Natural killer cell (primary cell): ENCODE data around the gene KRTAP4-7. TPM values are rescaled to one million over a fixed set of nuclear protein-coding genes. Genes with fewer than 3 reads are reported as not detected.
"Not testable (repeated sequence)": the region's sequence is repeated elsewhere in the genome, so short reads cannot be mapped to it uniquely, and the experiment has no call there.

Experiments used
- ATAC-seq, 3 donors: fragments of 150-1000 bp in 2 of 3; fragments of 200-7000 bp in 1 of 3; cut with Tn5 transposase; 1 replicate in 1 of 3; 2 replicates in 2 of 3; pipeline ENCODE4 v1.10.0; 2021; ENCODE audit warnings: mild to moderate bottlenecking in 2 of 3, moderate library complexity in 2 of 3
- DNase-seq, 2 donors: peaks; one replicate each; pipeline versions ENCODE4 v3.0.0 to v3.0.0-alpha.2; 2013 to 2021; ENCODE audit warnings: mixed read lengths in 1 of 2
- H3K27ac ChIP-seq: one replicate; pipeline ENCODE4 v1.5.1; 2013; ENCODE audit warnings: mild to moderate bottlenecking, low read length
- H3K27me3 ChIP-seq: one replicate; pipeline ENCODE4 v1.6.1; 2013; ENCODE audit warnings: low read length; ENCODE audit not compliant: control insufficient read depth, insufficient read depth
- H3K36me3 ChIP-seq: one replicate; pipeline ENCODE4 v1.6.1; 2013; ENCODE audit warnings: low read length; ENCODE audit not compliant: control insufficient read depth, insufficient read depth
- H3K4me1 ChIP-seq: one replicate; pipeline ENCODE4 v1.6.1; 2013; ENCODE audit warnings: low read length; ENCODE audit not compliant: control insufficient read depth, insufficient read depth
- H3K4me3 ChIP-seq: one replicate; pipeline ENCODE4 v1.5.1; 2013; ENCODE audit warnings: low read length
- H3K9me3 ChIP-seq: one replicate; pipeline ENCODE4 v1.6.1; 2013; ENCODE audit warnings: low read length; ENCODE audit not compliant: control insufficient read depth, insufficient read depth
- H3K27ac Mint-ChIP-seq, 2 donors: one replicate each; pipeline ENCODE4 v1.8.0; 2022; ENCODE audit warnings: mild to moderate bottlenecking in 2 of 2, mixed read lengths in 2 of 2, moderate library complexity in 1 of 2
- H3K27me3 Mint-ChIP-seq, 2 donors: one replicate each; pipeline ENCODE4 v1.8.0; 2022; ENCODE audit warnings: low read depth in 2 of 2, mixed read lengths in 2 of 2
- H3K36me3 Mint-ChIP-seq: one replicate; pipeline ENCODE4 v1.8.0; 2022; ENCODE audit warnings: mixed read lengths
- H3K4me1 Mint-ChIP-seq, 2 donors: one replicate each; pipeline ENCODE4 v1.8.0; 2022; ENCODE audit warnings: mixed read lengths in 2 of 2
- H3K4me3 Mint-ChIP-seq: one replicate; pipeline ENCODE4 v1.8.0; 2022; ENCODE audit warnings: mild to moderate bottlenecking, moderate library complexity, mixed read lengths
- H3K9me3 Mint-ChIP-seq, 2 donors: one replicate each; pipeline ENCODE4 v1.8.0; 2022; ENCODE audit warnings: mixed read lengths in 2 of 2
- CTCF ChIP-seq: fragments of 200-600 bp; IDR thresholded peaks from one replicate; pipeline ENCODE4 v1.8.0; 2022; ENCODE audit warnings: antibody characterized with exemption
- WGBS: methylation state at CpG from one replicate; pipeline ENCODE4 v1.1.7; 2013; ENCODE audit warnings: missing lambda C conversion rate; ENCODE audit not compliant: insufficient coverage; 5-methylcytosine and 5-hydroxymethylcytosine counted together
- intact Hi-C: fragments of 100-400 bp; cut with micrococcal nuclease; formaldehyde crosslinking; loops from one replicate; pipeline ENCODE4 v1.14.2; 2022
- total RNA-seq, 4 donors: library from RNA; stranded (reverse); fragments of 120-200 nt in 1 of 4; gene quantifications; one replicate each; pipeline versions ENCODE4 v1.2.3 to v1.2.4, GENCODE V29; 2013 to 2022

The KRTAP4-7 gene
- total RNA-seq, 3 donors from 2014 or later (not counting 1 experiment from before 2014, with no cell fraction given) = not detected

GRCh38 chr17:41042953-41043352, 41.0 kb upstream of the KRTAP4-7 start:
- Histone ChIP-seq H3K4me1 (no peaks in the 10 kb centered on the region), H3K27ac (no peak overlapping the region), H3K4me3 (no peak overlapping the region), H3K36me3 (no peaks in the 10 kb centered on the region), H3K27me3 (peaks cover 4% of the 10 kb centered on the region), H3K9me3 (no peaks in the 10 kb centered on the region)
- H3K27me3 Mint-ChIP-seq = peaks cover 19 to 34% of the 10 kb centered on the region in 2 donors
- no peaks in the 10 kb centered on the region for H3K36me3 Mint-ChIP-seq
- intact Hi-C loops = no loop called here
- H3K4me3 Mint-ChIP-seq = no peak overlapping the region
- H3K9me3 Mint-ChIP-seq = no peaks in the 10 kb centered on the region
- H3K27ac Mint-ChIP-seq = no peak overlapping the region
- no peaks in the 10 kb centered on the region for H3K4me1 Mint-ChIP-seq
- TF ChIP-seq CTCF = no peak
- DNase-seq = no peak
- no peak for ATAC-seq
- WGBS = no CpG with 5 or more reads among the region's 1 CpG

- H3K9me3 ChIP-seq, H3K27me3 ChIP-seq, H3K4me1 ChIP-seq, H3K36me3 ChIP-seq, H3K4me3 ChIP-seq, H3K4me3 Mint-ChIP-seq, H3K36me3 Mint-ChIP-seq, H3K27ac ChIP-seq, H3K9me3 Mint-ChIP-seq, DNase-seq, H3K4me1 Mint-ChIP-seq, H3K27ac Mint-ChIP-seq, ATAC-seq, intact Hi-C loops: not testable (repeated sequence)
- H3K27me3 Mint-ChIP-seq = peaks cover 22 to 45% of the 10 kb centered on the region in 2 donors
- 82% methylated on average over 9 of the region's 33 CpGs for WGBS
These were observed 37.0 kb upstream of the KRTAP4-7 start, which contains the start of gene KRTAP2-1 for GRCh38 chr17:41046735-41047465. KRTAP2-1 (minus strand) TSS chr17:41047316; CDS start chr17:41047267, 49 bp downstream.

GRCh38 chr17:41048441-41048840, 35.5 kb upstream of the KRTAP4-7 start:
- no peak for TF ChIP-seq CTCF
- H3K9me3 ChIP-seq = no peaks in the 10 kb centered on the region
- 90% methylated on average over 7 of the region's 7 CpGs for WGBS
- no peak overlapping the region for H3K4me3 ChIP-seq
- no peak for DNase-seq
- H3K27me3 ChIP-seq = no peaks in the 10 kb centered on the region
- Mint-ChIP-seq H3K9me3 (no peaks in the 10 kb centered on the region), H3K36me3 (no peaks in the 10 kb centered on the region), H3K4me3 (no peak overlapping the region), H3K27ac (no peak overlapping the region), H3K4me1 (no peaks in the 10 kb centered on the region), H3K27me3 (peaks cover 22 to 38% of the 10 kb centered on the region in 2 donors)
- no peak for ATAC-seq
- intact Hi-C loops = no loop called here
- H3K4me1 ChIP-seq = no peaks in the 10 kb centered on the region
- no peak overlapping the region for H3K27ac ChIP-seq
- H3K36me3 ChIP-seq = no peaks in the 10 kb centered on the region

GRCh38 chr17:41049110-41049509, 34.8 kb upstream of the KRTAP4-7 start:
- WGBS = 31% methylated on average over 2 of the region's 2 CpGs
- intact Hi-C loops = no loop called here
- no peak overlapping the region for H3K27ac Mint-ChIP-seq

More at GRCh38 chr17:41049110-41049509, 34.8 kb upstream of the KRTAP4-7 start:
- no peak for TF ChIP-seq CTCF
- no peaks in the 10 kb centered on the region for H3K36me3 Mint-ChIP-seq
- H3K27me3 Mint-ChIP-seq = peaks cover 26 to 44% of the 10 kb centered on the region in 2 donors
- Histone ChIP-seq H3K36me3 (no peaks in the 10 kb centered on the region), H3K27ac (no peak overlapping the region), H3K27me3 (no peaks in the 10 kb centered on the region), H3K4me1 (no peaks in the 10 kb centered on the region), H3K4me3 (no peak overlapping the region), H3K9me3 (no peaks in the 10 kb centered on the region)
- no peak for ATAC-seq
- no peaks in the 10 kb centered on the region for H3K9me3 Mint-ChIP-seq
- DNase-seq = no peak
- no peaks in the 10 kb centered on the region for H3K4me1 Mint-ChIP-seq
- H3K4me3 Mint-ChIP-seq = no peak overlapping the region
